NK-92 treated with Interleukin-12 subunit alpha and Interleukin-12 subunit beta, amount 100 ng/mL, for 24 hours (cell line): ENCODE measurements around the gene SLC9B2.

Experiments
- DNase-seq: peaks from one replicate; lab custom pipeline; 2025; lab: John Stamatoyannopoulos, UW

Gene SLC9B2

DNA sequence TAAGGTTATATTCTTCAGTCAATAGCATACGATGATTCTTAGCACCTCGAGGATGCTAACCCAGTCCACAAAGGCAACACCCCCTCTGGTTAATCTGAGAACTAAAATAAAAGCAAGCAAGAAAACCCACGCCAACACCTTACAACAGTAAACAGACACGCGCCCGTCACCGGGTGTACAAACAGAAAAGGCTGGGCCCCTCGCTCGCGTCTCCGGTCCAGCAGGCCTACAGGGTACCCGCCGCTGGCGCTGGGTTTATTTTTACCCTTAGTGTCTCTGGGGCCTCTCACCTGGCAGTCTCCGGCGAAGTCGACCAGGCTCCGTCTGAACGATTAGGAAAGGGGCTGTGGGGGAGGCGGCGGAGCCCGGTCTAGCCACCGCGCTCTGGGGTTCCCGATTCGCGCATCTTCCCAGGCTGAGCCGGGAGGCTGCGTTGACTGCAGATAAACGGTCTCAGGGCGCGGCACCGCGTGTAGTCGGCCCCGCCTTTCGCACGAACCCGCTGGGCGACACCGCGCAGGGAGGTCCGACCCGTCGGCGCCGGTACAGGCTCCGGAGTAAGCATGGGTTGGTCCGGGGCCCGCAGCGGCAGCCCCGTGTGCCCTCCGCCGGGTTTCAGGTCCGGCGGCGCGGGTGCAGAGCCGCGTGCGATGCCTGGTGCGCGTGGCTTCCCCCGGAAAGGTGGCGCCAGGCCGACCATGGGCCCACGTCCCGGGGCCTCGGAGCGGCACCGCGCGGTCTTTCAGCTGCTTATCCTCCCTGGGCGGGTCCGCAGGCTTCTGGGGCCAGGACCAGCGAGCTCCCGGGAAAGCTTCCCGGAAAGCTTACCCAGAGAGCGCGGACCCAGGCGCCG, 441 bp downstream of the SLC9B2 start:
- peak; percentile 68 for DNase-seq

DNA sequence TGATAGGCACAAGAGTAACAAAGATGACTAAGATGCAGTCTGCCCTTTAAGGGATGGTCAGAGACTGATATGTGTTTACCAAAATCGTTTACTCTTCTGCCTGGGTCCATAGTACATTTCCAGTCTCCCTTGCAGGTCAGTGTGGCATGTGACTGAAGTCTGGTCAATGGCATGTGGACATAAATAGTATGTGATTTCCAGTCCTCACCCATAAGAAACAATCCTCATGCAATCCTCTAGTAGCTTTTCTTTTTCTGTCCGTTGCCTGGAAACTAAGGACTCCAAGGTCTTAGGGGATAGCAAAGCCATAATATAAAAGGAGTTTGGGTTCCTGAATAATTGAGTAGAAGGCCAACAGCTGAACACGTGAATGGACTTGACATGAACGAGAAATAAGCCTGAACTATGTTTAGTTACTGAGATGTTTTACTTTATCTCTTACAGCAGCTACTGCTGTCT, 1.1 kb downstream of the SLC9B2 start:
- no peak for DNase-seq

DNA sequence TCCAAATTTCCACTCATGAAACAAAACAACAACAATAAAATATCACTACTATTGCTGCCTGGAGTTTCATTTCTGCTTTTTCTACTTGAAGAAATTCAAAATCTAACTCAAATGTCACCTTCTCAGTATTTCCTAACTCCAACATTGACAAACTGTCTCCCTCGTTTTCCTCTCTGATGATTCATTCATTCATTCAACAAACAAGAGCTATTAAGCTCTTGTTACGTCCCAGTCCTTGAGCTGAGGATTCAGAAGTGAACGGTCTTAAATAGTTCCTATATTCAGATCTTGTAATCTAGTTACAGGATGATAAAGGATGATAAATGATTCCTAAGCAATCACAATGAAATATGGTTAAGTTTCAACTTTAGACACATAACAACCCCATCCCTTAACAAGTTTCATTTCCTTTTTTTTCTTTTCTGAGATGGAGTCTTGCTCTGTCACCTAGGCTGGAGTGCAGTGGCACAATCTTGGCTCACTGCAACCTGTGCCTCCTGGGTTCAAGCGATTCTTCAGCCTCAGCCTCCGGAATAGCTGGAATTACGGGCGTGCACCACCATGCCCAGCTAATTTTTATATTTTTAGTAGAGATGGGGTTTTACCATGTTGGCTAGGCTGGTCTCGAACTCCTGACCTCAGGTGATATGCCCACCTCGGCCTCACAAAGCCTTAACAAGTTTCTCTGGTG, 1.7 kb downstream of the SLC9B2 start:
- DNase-seq: no peak

DNA sequence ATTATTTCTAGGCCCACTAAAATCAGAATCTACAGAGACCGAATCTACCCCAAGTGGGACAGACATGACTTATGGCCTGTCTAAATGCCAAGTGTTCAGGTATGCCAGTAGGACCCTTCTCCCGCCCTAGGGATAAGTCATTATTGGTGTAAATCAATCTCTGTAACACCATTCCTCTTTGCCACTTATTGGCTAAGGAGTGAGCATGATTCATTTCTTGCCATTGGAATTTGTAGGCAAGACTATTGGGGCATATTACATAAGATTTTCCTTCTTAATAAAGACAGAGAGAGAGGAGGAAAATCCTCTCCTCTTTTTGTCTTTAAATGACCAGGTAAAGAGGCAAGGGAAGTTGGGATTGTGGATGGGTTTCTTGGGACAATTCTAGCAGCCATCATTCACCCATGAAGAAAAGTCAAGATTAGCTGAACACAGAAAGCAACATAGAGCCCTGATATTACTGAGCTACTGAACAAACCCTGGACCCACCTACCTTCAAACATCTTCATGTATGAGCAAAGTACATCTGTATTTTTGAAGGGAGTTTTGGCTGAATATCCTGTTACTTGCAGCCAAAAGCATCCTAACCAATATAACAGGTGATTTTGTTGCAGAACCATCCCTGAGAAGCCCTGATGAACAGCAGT, 2.6 kb downstream of the SLC9B2 start:
- DNase-seq: no peak

DNA sequence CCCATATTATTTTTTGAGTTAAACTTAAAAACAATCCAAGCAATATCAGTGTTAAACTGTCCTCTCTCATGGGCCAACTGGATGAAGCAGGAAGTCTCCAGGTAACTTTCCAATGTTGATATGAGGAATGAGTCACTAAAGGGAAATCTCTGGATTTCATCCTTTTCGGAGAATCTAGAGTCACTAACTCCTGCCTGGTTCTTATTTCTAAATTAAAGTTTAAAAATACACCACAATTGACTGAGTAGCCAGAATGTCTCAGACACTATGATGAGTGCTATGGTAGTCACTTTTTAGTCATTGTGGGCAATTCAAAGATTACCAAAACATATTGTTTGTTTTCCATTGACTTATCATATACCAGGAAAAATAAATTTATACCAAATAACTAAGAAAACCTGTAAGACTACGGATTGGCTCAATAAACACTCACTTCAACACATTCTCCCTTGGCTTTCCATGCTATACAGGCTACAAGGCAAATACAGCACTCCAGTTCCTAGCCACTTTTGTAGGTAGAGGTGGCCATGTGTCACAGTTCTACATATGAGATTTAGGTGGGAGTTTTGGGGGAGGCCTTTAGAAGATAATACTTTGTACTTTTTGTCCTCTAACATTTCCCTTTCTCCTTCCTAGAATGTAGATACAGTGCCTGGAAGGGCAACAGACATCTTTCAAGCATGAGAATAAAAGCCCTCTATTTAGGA, 8.6 kb downstream of the SLC9B2 start:
- DNase-seq: no peak

DNA sequence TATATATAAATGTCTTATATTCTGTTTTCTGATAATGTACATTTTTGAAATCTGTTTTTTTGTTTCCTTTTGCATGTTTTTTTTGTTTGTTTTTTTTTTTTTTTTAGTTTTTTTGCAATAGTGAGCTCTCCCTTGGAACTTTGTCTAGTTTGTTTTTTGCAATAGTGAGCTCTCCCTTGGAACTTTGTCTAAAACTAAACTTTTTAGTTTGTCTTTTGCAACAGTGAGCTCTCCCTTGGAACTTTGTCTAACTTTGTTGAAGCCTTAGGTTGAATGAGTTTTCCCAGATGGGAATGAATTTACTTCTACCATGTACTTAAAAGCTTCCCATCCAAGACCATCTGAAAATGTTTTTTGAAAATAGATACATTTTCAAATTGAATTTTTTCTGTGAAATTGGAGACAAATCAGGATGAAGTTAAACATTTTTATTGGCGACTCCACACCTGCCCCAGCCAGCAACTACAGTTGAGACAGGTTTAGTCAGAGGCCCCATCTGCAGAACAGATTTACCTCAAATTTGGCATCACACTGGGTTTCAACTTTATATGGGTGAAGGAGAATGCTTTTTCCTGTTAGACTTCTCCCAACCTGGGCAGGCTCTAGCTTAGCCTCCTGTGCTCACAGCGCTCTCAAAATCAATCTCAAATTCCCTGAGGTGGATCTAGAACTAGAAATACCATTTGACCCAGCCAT, 16.0 kb downstream of the SLC9B2 start:
- no peak for DNase-seq

DNA sequence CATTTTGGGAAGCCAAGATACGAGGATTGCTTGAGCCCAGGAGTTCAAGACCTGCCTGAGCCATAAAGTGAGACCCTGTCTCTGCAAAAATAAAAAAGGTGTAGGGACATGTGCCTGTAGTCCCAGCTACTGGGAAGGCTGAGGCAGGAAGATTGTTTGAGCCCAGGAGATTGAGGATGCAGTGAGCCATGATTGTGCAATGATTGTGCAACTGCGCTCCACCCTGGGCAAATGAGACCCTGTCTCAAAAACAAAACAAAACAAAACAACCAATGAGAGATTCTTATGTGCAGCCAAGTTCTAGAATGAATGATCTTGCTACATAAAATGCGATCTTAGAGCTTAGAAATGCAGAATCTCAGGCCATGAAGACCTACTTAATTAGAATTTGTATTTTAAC, 22.5 kb downstream of the SLC9B2 start:
- DNase-seq: no peak

DNA sequence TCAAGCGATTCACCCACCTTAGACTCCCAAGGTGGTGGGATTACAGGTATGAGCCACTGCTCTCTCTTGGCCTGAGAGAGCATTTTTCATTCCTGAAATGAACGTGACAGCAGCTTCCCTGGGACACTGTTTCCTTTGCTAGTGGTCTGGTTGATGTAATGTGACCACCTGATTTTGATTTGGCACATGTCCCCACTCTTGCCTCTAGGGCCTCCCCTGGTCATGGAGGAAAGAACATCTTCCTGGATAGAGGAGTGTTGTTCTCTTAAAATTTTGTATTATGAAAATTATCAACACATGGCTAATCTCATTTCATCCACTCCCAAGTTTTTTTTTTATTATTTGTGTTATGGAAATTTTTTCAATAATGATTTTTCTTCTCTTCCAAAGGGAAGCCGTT, 23.8 kb downstream of the SLC9B2 start:
- no peak for DNase-seq

DNA sequence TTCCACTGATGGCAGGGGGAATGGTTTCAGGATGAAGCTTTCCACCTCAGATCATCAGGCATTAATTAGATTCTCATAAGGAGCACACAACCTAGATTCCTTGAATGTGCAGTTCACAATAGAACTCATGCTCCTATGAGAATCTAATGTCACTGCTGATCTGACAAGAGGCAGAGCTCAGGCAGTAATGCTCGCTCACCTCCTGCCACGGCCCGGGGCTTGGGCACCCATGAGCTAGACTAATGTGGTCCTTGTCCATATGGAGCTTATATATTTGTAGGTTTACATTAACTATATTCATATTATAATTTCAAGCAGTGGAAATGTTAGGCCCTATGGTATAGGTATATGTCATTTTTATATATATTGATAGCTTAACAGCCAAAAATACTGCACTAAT, 24.4 kb downstream of the SLC9B2 start:
- no peak for DNase-seq

DNA sequence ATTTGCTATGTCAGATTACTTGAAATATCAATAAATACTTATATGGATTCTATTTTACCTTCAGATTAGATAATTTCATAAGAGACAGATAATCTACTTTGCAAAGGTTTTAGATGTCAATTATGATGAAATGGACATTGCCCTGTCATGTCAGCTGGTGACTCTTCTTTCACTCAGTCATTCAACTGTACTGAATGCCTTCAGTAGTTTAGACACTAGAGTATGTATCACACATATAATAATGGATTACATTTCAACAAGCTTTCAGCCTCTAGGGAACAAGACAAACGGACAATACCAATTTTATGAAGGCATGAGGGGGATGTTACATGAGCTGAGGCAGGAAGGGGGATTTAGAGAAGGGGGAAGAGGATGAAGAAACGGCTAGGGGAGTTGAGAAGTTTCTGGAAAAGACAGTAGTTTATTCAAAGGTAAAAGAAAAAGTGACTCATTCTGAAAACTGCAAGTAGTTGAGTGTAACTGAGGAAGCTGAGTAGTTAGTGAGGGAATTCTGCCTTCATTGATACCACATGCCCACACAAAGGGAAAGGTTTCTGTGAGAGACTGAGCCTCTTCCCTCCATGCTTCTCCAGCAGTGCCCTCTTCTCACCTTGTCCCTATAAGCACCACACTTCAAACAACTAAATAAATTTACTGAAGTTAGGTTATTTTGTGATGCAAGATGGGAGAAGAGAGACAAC, 25.7 kb downstream of the SLC9B2 start:
- DNase-seq: no peak

DNA sequence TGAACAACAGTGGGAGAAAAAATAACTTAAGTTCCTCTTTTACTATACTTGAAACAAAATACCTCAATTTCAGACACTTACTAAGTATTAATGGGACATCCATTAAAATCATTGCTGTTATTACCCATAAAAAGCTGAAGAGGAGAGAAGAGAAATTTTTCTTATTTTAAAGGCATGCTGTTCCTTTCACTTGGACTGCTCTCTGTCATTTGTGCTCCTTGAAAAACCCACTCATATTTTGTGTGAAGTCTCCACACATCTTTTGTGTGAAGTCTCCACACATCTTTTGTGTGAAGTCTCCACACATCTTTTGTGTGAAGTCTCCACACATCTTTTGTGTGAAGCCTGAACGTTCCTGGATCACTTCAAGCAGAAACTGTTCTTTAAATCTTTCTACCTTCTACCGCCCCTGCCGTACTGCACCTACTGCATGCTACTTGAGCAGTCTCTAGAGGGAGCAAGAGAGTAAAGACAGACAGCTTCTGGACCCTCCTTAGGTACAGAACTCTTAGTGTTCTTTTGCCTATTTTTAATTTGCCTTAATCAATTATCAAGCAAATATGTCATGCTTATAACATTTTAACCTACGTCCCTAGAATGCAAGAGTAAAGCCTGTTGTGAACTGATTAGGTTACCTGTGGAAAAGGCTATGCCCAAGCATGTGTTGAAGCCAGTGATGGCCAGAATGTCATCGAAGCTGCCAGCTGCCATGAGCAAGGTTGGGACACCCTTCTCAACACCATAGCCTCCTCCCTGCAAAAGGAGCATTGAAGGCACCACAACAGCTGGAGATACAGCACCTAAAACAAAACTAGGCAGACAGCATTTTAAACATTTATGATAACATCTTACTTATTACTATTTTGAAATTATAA, 29.9 kb downstream of the SLC9B2 start:
- no peak for DNase-seq

DNA sequence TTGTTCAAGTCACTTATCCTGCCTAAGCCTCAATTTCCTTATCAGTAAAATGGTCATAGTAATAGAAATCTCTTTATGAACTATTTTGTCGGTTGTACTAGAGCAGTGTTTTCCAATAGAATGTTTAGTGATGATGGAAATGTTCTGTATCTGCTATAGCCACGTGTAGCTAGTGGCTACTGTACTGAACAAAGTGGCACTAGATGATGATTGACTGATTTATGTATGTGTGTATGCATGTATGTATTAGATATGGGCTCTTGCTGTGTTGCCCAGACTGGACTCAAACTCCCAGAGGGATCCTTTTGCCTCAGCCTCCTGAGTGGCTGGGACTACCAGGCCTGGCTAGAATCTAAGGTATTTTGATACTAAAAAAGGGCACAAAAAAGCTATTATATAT, 32.4 kb downstream of the SLC9B2 start:
- no peak for DNase-seq

DNA sequence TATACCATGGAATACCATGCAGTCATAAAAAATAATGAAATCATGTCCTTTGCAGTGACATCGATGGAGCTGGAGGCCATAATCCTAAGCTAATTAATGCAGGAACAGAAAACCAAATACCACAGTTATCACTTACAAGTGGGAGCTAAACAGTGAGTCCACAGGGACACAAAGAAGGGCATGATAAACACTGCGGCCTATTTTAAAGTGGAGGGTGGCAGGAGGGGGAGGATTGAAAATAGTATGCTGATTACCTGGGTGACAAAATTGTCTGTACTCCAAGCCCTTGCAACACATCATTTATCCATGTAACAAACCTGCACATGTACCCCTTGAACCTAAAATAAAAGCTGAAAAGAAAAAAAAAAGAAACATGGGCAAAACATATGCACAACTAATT, 40.4 kb downstream of the SLC9B2 start:
- no peak for DNase-seq

DNA sequence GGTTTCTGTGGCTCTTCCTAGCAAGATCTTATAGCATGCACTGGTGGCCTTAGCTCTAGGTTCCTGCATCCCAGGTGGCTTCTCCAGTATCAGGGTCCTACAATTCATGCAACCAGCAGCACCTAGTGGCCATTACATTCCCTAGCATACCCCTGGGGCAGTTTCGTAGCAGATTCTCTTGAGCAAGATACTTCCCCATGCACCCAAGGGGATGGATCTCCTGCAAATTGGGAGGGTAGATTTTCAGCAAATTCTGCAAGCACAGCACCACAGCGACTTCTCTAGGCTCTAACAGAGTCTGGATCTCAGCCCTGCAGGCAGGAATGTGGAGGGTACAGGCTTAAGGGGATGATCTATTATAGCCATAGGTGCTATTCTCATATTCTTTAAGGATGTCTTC, 44.0 kb downstream of the SLC9B2 start:
- no peak for DNase-seq

DNA sequence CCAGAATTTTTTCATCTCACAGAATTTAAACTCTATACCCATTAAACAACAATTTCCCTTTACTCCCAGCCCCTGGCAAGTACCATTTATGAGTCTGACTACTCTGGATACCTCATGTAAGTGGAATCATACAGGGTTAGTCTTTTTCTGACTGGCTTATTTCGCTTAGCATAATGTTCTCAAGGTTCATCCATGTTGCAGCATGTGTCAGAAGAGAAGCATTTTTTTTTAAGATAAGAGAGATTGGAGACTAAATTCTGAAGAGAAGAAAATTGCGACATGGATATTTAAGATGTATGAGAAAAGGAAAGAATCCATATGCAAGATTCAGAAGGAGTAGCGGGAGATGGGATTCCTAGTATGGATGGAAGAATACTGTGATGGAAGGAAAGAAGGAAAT, 45.8 kb downstream of the SLC9B2 start:
- DNase-seq: no peak

DNA sequence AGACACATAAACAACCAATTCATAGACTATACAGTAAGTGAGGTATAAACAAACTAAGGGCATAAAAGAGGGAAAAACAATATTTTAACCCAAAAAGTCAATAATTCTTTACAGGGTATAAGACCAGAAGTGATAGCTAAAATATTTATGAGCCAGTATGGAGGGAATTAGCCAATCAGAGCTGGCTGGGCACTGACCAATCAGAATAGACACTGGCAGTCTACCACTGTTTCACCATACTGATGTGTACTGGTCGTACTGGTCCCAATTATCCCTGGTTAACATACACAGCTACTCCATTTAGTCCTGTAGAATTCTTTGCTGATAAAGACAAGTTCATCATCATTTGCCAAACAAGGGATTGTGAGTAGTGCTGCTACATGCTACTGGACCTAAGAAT, 47.3 kb downstream of the SLC9B2 start:
- DNase-seq: no peak

DNA sequence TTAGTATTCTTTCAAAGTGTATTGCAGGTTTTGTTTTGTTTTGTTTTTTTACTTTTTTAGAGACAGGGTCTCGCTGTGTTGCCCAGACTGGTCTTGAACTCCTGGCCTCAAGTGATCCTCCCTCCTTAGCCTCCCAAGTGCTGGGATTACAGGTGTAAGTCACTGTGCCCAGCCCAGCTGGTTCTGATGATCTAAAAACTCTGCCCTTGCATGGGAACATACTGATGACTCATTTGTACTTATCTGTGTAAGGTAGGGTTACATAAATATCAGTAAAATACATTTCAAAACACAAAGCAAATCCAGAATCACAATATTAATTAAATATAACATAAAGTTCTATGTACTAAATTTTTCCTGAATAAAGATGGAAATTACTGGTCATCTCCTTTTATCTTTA, 49.7 kb downstream of the SLC9B2 start:
- no peak for DNase-seq

DNA sequence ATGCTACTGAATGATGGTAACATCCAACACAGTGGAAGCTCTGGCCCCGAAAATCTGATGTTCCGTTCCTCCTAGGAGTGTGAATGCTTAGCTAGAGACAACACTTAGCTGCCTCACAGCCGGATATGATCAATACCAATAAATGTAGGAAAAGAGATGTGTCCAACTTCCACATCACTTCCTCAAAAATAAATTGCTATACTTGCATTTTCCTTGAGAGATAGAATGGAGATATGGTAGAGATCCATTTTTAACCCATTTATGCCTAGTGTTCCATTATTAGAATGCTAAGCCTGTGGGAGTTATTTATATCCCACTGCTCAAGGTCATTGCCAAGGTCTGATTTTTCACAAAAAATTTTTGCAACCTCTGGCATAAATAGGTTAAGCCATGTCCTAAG, 51.6 kb downstream of the SLC9B2 start:
- no peak for DNase-seq

DNA sequence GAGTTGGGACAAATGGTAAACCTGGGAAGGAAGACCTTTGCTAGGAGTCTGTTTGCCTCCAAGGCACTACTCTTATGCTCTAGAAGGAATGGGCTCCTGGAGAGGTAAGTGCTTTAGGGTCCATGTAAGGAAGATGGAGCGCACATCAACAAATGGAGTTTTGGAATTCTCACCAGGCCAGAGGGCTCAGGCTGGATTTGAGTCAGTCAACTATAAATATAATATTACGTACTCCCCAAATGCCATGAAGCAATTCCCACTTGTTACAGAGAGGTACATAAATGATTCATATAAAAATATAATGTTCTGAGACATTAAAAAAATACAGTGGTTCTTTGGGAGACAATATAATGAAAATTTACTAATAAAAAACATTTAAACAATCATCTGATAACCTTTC, 55.4 kb downstream of the SLC9B2 start:
- DNase-seq: no peak
